ENCODE data around the gene TEAD2. TPM values are rescaled to one million over a fixed set of nuclear protein-coding genes. Genes with fewer than 3 reads are reported as not detected.

TEAD2 gene
- total RNA-seq, 1 donor, result 41.3 TPM

- Histone ChIP-seq H4K20me1 (ENCODE audit: insufficient read depth, low read length) (peaks cover 2% of the 10 kb centered on the region), H3K36me3 (ENCODE audit: insufficient read depth, low read length) (peaks cover 39% of the 10 kb centered on the region)
These were observed 17.5 kb downstream of the TEAD2 start for GRCh38 chr19:49344505-49345423.

GRCh38 chr19:49343123-49343522, 19.1 kb downstream of the TEAD2 start:
- H3K36me3 ChIP-seq (ENCODE audit: insufficient read depth, low read length), result peaks cover 30% of the 10 kb centered on the region
- no peak for TF ChIP-seq CTCF (IDR thresholded peaks at IDR 0.05; ENCODE audit: extremely low read depth, low read depth, low read length)
- no peaks in the 10 kb centered on the region for H3K27me3 ChIP-seq (ENCODE audit: insufficient read depth, low read length)
- peak; percentile 67 for DNase-seq (ENCODE audit: insufficient read length, low spot score, missing footprints)
- H3K4me3 ChIP-seq (ENCODE audit: insufficient read depth, low read length), result no peak overlapping the region
- H3K27ac ChIP-seq (ENCODE audit: low read depth, low read length), result no peak overlapping the region
- H3K4me1 ChIP-seq (ENCODE audit: insufficient read depth, low read length), result peaks cover 8% of the 10 kb centered on the region
- no peaks in the 10 kb centered on the region for H3K79me2 ChIP-seq (ENCODE audit: insufficient read depth, low read length)
- H4K20me1 ChIP-seq (ENCODE audit: insufficient read depth, low read length), result peaks cover 2% of the 10 kb centered on the region
- H3K9me3 ChIP-seq (ENCODE audit: low read depth, low read length), result no peaks in the 10 kb centered on the region
- H2AFZ ChIP-seq (ENCODE audit: low read length), result no peak overlapping the region
- H3K4me2 ChIP-seq (ENCODE audit: insufficient read depth, low read length), result no peak overlapping the region

More at GRCh38 chr19:49344505-49345423, 17.5 kb downstream of the TEAD2 start:
- no peak for TF ChIP-seq CTCF (IDR thresholded peaks at IDR 0.05; ENCODE audit: extremely low read depth, low read depth, low read length)
- H3K4me3 ChIP-seq (ENCODE audit: insufficient read depth, low read length), result no peak overlapping the region
- no peak overlapping the region for H3K27ac ChIP-seq (ENCODE audit: low read depth, low read length)
- H2AFZ ChIP-seq (ENCODE audit: low read length), result no peak overlapping the region
- no peaks in the 10 kb centered on the region for H3K9me3 ChIP-seq (ENCODE audit: low read depth, low read length)
- H3K27me3 ChIP-seq (ENCODE audit: insufficient read depth, low read length), result no peaks in the 10 kb centered on the region
- H3K4me1 ChIP-seq (ENCODE audit: insufficient read depth, low read length), result peaks cover 3% of the 10 kb centered on the region
- peak; percentile 82 for DNase-seq (ENCODE audit: insufficient read length, low spot score, missing footprints)
- no peak overlapping the region for H3K4me2 ChIP-seq (ENCODE audit: insufficient read depth, low read length)
- H3K79me2 ChIP-seq (ENCODE audit: insufficient read depth, low read length), result no peaks in the 10 kb centered on the region

GRCh38 chr19:49342291-49342721, 19.9 kb downstream of the TEAD2 start:
- Histone ChIP-seq H3K4me3 (ENCODE audit: insufficient read depth, low read length) (no peak overlapping the region), H2AFZ (ENCODE audit: low read length) (no peak overlapping the region), H3K27ac (ENCODE audit: low read depth, low read length) (no peak overlapping the region), H3K4me2 (ENCODE audit: insufficient read depth, low read length) (no peak overlapping the region), H3K79me2 (ENCODE audit: insufficient read depth, low read length) (no peaks in the 10 kb centered on the region), H4K20me1 (ENCODE audit: insufficient read depth, low read length) (peaks cover 2% of the 10 kb centered on the region), H3K4me1 (ENCODE audit: insufficient read depth, low read length) (peaks cover 8% of the 10 kb centered on the region), H3K27me3 (ENCODE audit: insufficient read depth, low read length) (no peaks in the 10 kb centered on the region), H3K9me3 (ENCODE audit: low read depth, low read length) (no peaks in the 10 kb centered on the region), H3K36me3 (ENCODE audit: insufficient read depth, low read length) (peaks cover 23% of the 10 kb centered on the region)
- peak; percentile 35 for DNase-seq (ENCODE audit: insufficient read length, low spot score, missing footprints)
- TF ChIP-seq CTCF (IDR thresholded peaks at IDR 0.05; ENCODE audit: extremely low read depth, low read depth, low read length), result no peak

Data from osteoblast (primary cell).